ENCODE results near the gene RPL37. TPM values are rescaled to one million over a fixed set of nuclear protein-coding genes. Genes with fewer than 3 reads are reported as not detected.
"Not testable (repeated sequence)": the region's sequence is repeated elsewhere in the genome, so short reads cannot be mapped to it uniquely, and the experiment has no call there.

RPL37 gene
- total RNA-seq, 4 donors from 2014 or later = 54.4 to 499 (median 123) TPM

- intact Hi-C loops (cut with DNase I) = no loop called here
- TF ChIP-seq POLR2A (IDR thresholded peaks at IDR 0.05) = no peak
- 1% methylated on average over 17 to 27 of the region's 56 CpGs for WGBS, 2 donors
Measured at GRCh38 chr5:40797273-40798011, 37.6 kb downstream of the RPL37 start.

GRCh38 chr5:40796487-40796889 lies 38.5 kb downstream of the RPL37 start:
- Histone ChIP-seq H3K36me3 (no peaks in the 10 kb centered on the region), H3K27ac (peak overlapping the region in 1 of 3 donors; percentile 88), H3K9me3 (no peaks in the 10 kb centered on the region), H3K4me1 (peaks cover 4 to 29% of the 10 kb centered on the region in 2 donors), H3K4me3 (replicated peaks in 1 of 3) (peak overlapping the region in 1 of 3 donors; percentile 89), H3K27me3 (no peaks in the 10 kb centered on the region)
- WGBS, 2 donors = 58 to 65% methylated on average over 3 of the region's 3 CpGs
- TF ChIP-seq POLR2A (IDR thresholded peaks at IDR 0.05) (no peak), CTCF (IDR thresholded peaks at IDR 0.05) (no peak)
- intact Hi-C loops (cut with DNase I) = no loop called here
- DNase-seq = no peak

More at GRCh38 chr5:40797273-40798011, 37.6 kb downstream of the RPL37 start:
- H3K27ac ChIP-seq = peak overlapping the region; percentile 88 to 94 (median 92)
- H3K9me3 ChIP-seq = no peaks in the 10 kb centered on the region
- H3K4me3 ChIP-seq (replicated peaks in 1 of 3) = peak overlapping the region; percentile 86 to 93 (median 89)
- H3K36me3 ChIP-seq = no peaks in the 10 kb centered on the region
- peaks cover 4 to 23% of the 10 kb centered on the region in 2 donors for H3K4me1 ChIP-seq
- DNase-seq = peak; percentile 65 to 69
- no peaks in the 10 kb centered on the region for H3K27me3 ChIP-seq

GRCh38 chr5:40794877-40795276 lies 40.1 kb downstream of the RPL37 start:
- H3K27me3 ChIP-seq; H3K36me3 ChIP-seq; intact Hi-C loops (cut with DNase I); H3K9me3 ChIP-seq; DNase-seq; H3K4me3 ChIP-seq (replicated peaks in 1 of 3); H3K27ac ChIP-seq: not testable (repeated sequence)
- 94 to 95% methylated on average over 3 of the region's 3 CpGs for WGBS, 2 donors
- H3K4me1 ChIP-seq = peaks cover 4 to 32% of the 10 kb centered on the region in 2 donors

- DNase-seq; H3K9me3 ChIP-seq; intact Hi-C loops (cut with DNase I); H3K36me3 ChIP-seq; H3K27ac ChIP-seq; H3K4me3 ChIP-seq (replicated peaks in 1 of 3); H3K27me3 ChIP-seq: not testable (repeated sequence)
- H3K4me1 ChIP-seq = peaks cover 4 to 26% of the 10 kb centered on the region in 2 donors
Measured at GRCh38 chr5:40794340-40794739, 40.7 kb downstream of the RPL37 start.

- intact Hi-C loops (cut with DNase I); H3K4me3 ChIP-seq (replicated peaks in 1 of 3); DNase-seq; H3K9me3 ChIP-seq; H3K27ac ChIP-seq; H3K36me3 ChIP-seq; H3K27me3 ChIP-seq: not testable (repeated sequence)
- 95 to 96% methylated on average over 10 of the region's 10 CpGs for WGBS, 2 donors
- H3K4me1 ChIP-seq = peaks cover 4 to 26% of the 10 kb centered on the region in 2 donors
Measured at GRCh38 chr5:40792691-40793090, 42.3 kb downstream of the RPL37 start.

- no peak for TF ChIP-seq POLR2A (IDR thresholded peaks at IDR 0.05)
- TF ChIP-seq CTCF (IDR thresholded peaks at IDR 0.05) = no peak
- 76 to 78% methylated on average over 3 of the region's 3 CpGs for WGBS, 2 donors
- intact Hi-C loops (cut with DNase I) = no loop called here
Measured at GRCh38 chr5:40791715-40792139, 43.3 kb downstream of the RPL37 start.

GRCh38 chr5:40790947-40791593 lies 44.0 kb downstream of the RPL37 start:
- TF ChIP-seq POLR2A (IDR thresholded peaks at IDR 0.05) (no peak), CTCF (IDR thresholded peaks at IDR 0.05) (no peak)
- DNase-seq = no peak
- H3K27me3 ChIP-seq = no peaks in the 10 kb centered on the region
- peaks cover 4 to 17% of the 10 kb centered on the region in 2 donors for H3K4me1 ChIP-seq
- H3K9me3 ChIP-seq = no peaks in the 10 kb centered on the region
- H3K36me3 ChIP-seq = no peaks in the 10 kb centered on the region
- no peak overlapping the region for H3K27ac ChIP-seq
- no peak overlapping the region for H3K4me3 ChIP-seq (replicated peaks in 1 of 3)
- intact Hi-C loops (cut with DNase I) = no loop called here
- 73 to 82% methylated on average over 3 of the region's 3 CpGs for WGBS, 2 donors

More at GRCh38 chr5:40791715-40792139, 43.3 kb downstream of the RPL37 start:
- Histone ChIP-seq H3K27me3 (no peaks in the 10 kb centered on the region), H3K36me3 (no peaks in the 10 kb centered on the region), H3K4me3 (replicated peaks in 1 of 3) (no peak overlapping the region), H3K27ac (no peak overlapping the region), H3K4me1 (peaks cover 4 to 23% of the 10 kb centered on the region in 2 donors), H3K9me3 (no peaks in the 10 kb centered on the region)
- no peak for DNase-seq

- H3K36me3 ChIP-seq; DNase-seq; H3K27ac ChIP-seq; H3K4me3 ChIP-seq (replicated peaks in 1 of 3); intact Hi-C loops (cut with DNase I); H3K9me3 ChIP-seq; H3K4me1 ChIP-seq; H3K27me3 ChIP-seq: not testable (repeated sequence)
- 98 to 99% methylated on average over 5 of the region's 5 CpGs for WGBS, 2 donors
Measured at GRCh38 chr5:40788941-40789340, 46.1 kb downstream of the RPL37 start.
